A204.1 (cell line): ENCODE results near the gene PHC2.

Experiments used
- FAIRE-seq: peaks from 2 replicates; lab custom pipeline; 2012; peaks lifted over from hg19 to GRCh38; lab: Jason Lieb, UNC

The PHC2 gene

GRCh38 chr1:33330361-33330890 is 100.5 kb downstream of the PHC2 start:
- no peak for FAIRE-seq

DNA sequence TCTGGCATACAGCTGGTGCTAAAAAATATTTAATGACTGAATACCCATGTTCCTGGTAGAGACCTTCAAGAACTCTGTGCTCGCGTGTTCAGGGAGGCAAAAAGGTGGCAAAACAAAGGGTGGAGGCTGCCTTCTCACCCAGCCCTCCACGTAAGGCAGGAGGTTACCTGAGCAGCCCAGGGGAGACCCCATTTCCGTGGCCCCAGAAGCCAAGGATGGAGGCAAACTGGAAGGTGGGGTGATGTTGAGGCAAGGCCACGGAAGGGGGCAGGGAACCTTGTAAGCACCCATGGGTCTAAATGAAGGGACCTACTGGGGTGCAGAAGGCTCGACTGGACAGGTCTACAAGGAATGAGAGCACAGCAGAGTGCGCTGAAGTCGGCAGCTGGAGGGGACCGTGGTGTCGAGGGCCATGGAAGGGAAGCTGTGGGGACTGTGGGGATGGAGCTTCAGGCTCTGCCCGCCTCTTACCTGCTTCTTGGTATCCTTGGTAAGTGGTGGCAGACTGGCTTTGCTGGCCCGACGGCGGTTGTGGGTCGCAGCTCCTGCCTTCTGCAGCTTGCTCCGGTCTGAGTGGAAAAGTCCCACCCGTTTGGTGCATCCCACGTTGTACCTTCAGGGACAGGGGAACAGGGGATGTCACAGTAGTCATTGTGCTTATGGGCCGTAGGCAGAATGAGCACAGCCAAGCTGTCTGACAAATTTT is 101.1 kb downstream of the PHC2 start:
- no peak for FAIRE-seq

- no peak for FAIRE-seq
Measured at GRCh38 chr1:33328817-33329216, 102.1 kb downstream of the PHC2 start.

DNA sequence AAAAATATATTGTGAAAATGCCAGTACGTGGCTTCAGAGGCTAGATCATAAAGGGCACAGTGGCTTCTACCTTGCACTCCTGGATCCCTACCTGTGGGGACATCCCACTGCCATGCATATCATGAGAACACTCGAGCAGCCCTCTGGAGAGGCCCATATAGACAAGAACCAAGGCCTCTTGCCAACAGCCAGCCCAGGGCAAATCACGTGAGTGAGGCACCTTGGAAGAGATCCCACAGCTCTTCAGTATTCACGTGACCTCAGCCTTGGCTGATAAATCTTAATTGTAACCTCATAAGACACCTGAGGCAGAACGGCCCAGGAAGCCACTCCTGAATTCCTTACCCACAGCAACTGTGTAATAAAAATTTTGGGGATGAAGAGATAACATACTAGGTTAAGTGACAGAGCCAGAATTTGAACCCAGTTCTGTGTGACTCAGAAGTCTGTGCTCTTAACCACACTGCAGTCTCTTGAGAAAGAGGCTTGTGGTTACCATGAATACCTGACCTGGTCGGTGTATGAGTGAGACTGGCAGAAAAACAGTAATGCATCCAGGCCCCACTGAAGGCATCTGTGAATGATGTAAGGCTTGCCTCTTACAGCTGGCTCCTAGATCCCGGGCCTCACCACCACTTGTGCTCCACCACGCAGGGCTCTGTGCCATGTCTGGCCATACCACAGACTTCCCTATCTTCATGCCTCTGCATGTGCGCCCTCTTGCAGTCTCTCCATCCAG is 103.1 kb downstream of the PHC2 start:
- no peak for FAIRE-seq

DNA sequence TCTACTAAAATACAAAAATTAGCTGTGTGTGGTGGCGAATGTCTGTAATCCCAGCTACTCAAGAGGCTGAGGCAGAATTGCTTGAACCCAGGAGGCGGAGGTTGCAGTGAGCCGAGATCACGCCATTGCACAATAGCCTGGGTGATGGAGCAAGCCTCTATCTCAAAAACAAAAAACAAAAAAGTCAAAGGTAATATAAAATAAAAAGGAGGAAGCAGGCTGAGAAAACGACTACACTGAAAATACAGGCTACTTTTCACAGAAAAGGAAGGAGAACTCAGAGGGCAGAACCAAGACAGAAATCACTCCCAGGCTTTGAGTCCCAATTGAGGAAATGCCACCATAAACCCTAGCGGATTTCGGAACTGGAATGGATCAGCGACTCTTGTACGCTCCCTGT is 104.1 kb downstream of the PHC2 start:
- no peak for FAIRE-seq

DNA sequence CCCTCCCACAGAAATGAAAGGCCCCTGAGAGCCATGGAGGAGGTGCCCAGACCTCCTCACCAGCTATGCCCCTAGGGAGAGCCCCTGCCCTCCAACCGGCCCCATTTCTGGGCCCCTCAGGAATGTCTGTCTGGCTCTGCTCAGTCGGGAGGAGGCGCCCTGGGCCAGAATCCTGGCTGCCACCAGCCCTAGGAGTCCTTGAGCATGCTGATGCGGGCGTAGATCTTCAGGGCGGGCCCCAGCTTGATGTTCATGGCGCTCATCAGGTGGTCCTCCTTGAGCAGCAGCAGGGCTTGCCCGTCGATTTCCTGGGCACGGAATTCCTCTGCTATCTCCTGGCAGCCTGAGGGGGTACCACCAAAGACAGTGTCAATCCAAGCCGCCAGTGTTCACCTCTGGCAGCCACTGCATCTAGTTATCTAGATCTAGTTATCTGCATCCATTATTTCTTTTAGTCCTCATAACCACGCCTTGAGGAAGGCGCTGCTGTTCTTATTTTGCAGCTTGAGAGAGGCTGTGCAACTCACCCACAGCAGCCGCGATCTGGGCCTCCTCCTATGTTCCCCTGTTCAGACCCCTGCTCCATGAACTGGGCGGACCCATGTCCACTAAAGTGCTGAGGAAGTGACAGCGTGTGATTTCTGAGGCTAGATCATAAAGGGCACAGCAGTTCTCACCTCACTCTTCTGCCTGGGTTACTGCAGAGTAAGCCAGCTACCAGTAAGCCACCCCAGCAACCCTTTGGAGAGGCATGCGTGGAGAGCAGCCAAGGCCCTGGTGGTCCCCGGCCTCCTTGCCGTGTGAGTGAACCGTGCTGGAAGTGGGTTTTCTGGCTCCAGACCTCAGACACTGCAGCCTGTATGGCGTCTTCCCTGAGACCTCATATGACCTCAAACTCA is 106.0 kb downstream of the PHC2 start:
- no peak for FAIRE-seq

DNA sequence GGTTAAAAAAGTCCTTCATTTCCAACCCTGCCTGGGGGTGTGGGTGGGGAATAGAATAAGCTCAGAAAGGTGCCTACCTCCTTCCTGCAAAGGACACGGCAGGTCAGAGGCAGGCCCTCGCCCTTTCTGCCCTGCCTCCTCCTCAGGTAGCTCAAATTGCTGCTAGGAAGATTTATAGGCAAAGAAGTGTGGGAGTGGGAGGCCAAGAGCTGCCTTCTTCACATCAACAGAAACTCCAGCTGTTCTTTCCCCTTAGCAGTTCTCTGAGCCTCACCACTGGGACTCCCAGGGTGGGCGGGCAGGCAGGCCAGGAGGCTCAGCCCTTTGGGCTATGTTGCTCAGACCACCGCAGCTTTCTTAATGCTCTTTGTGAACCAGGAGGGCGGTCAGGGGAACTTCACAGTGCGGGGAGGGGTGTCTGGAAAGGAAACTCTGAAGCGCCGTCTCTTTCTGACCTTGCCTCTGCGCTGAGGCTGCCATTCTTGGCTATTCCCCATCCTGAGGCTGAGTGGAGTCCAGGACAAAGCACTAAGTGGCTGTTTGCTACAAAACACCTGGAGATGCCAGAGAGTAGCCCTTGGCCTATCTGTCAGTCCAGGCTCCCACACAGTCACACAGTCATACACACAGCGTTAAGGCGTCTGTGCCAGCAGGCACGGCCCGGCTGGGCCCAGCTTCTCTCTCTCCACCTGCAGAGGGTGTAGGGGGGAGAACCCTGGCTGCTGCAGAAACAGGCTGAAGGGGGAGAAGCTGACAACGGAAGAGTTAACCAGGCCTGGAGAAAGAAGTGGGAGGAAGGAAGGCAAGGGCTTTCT is 107.0 kb downstream of the PHC2 start:
- no peak for FAIRE-seq

DNA sequence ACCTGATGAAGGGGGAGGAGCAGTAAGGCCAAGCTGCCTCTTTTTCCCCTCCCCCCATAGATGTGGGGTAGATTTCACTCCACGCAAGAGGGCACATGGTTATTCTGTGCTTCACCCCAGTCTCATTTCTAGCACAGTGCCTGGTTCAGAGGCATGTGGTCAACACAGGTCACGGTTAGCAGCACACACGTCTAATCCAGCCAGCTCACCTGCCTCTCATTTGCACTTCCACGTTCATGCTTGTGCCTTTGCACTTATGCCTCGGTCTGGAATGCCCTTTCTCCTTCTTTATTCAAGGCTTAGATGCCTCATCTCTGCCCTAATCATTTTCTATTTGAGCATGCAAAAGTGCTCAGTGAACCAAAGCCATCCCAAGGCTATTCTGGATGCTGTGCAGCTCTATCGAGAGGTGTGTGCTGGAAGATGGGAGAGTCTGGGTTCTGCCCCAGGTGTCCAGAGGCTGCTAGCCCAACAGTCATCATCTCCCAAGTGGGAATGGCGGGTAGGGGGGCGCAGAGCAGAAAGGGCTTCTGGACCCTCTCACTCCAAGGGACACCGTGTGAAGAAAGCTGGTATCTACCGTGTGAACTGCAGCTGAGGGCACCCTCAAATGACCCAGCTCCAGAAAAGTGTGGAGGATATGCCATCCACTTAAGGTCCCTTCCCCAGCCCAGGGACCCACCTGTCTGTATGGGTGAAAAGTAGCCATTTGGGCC is 107.9 kb downstream of the PHC2 start:
- no peak for FAIRE-seq

- no peak for FAIRE-seq
Measured at GRCh38 chr1:33322109-33322508, 108.8 kb downstream of the PHC2 start.

DNA sequence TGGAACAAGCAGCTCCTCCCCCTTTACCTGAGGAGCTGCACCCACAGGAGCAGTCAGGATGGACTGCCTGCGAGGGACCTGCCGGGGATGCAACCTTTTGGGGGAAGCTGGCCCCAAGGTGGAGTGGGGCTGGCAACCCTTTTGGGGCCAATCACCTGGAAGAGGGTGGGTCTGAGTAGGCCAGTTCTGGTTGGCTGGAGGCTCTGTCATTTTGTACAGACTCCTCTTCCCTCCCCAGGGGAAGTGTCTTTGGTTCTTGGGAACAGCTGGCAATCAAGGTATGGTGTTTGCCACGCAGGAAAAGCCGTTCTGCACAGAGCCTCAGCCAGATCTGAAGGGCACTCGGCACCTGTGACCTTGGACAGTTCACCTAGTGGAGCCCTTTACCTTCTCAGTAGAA is 109.7 kb downstream of the PHC2 start:
- FAIRE-seq: no peak

DNA sequence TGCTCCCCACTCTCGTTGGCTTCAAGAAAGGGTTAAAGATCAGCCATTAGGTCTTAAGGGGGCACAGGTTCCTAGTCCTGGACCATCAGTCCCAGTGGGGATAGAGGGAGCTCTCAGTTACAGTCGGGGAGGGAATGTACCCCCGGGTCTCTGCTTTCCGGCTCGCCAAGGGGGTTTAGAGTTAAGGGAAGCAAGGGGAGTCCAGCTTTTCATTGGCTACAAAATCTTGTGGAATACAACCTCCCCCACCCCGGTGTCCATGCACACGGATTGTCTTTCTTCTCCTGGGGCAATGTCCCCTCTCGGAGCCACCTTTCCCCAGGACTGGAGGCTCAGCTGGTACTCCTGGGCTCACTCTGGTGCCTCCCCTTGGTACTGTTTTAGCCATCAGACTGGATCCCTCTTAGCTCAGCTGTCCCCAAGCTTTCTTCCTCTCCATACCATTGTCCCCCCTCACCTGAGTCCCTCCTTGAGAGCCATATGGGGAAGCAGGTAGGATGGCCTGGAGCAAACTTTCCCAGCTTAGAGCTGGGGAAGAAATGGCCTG is 110.2 kb downstream of the PHC2 start, which contains the start of gene A3GALT2:
Gene A3GALT2, minus strand, starts transcription at position 480 of the 547 bp plus-strand sequence. Its CDS starts 0 bp downstream, at position 480.
- FAIRE-seq: no peak

DNA sequence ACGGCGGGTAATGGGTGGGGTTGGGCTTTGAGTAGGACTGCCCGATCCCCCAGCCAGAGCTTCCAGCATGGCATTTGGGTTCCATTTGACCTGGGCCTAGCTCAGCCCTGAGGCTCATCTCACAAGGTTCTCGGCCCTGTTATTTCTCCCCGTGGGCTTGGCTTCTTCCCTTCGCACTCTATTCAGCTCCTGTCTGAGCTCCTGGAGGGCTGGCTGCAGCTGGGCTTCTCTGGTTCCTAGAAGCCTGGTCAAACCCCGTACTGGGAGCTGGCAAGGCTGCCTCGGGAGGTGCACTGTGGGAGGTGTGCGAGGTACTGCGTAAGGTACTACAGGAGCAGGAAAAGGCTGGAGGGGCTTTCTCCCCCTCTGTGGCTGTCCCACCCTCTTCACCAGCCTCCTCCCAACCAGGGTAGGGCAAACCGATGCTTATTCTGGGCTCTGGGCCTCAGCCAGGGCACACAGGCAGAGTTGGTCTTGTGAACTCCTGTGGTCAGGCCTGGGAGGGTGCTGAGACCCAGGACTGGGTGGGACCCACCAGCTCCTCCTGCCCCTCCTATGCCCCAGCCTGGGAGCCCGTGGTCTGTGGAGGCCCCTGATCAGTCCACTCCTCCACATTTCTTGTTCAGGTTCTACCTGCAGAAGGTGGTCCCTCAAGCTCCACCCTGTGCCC is 110.8 kb downstream of the PHC2 start:
- FAIRE-seq: no peak

GRCh38 chr1:33319186-33319948 is 111.5 kb downstream of the PHC2 start:
- no peak for FAIRE-seq

- no peak for FAIRE-seq
Measured at GRCh38 chr1:33317946-33318345, 112.9 kb downstream of the PHC2 start.

DNA sequence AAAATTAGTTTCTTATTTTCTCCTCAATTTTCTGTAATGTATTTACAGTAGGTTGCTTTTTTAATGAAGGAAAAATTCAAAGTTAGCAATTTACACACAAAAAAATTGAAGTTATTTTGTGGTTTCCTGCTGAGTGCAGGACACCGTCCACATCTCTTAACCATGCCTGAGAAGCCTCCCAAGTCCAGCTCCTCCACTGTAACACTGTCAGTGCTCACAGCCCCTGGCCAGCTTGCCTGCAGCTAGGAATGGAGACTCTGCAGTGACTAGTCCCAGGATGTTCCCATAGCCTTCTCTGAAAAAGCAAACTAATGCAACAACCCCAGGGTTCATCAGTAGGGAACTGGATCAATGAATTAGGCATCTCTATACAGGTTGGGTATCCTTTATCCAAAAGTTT is 113.5 kb downstream of the PHC2 start:
- no peak for FAIRE-seq

DNA sequence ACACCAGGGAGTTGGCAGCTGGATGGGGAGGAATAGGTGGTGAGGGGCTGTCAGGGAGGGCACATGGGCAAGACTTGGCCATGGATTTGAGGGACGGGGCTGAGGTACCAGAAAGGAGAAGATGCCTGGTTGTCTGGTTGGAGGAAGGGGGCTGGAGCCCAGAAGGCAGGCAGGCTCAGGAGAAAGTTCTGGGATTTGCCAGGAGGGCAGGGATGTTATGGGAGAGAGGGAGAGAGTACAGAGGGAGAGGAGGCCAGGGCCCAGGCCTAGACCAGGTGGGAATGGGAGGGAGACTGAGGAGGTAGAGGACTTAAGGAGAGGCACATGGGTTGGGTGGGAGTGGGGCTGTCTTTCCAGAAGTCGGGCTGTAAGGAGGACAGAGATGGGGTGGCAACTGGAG is 114.3 kb downstream of the PHC2 start:
- FAIRE-seq: no peak

DNA sequence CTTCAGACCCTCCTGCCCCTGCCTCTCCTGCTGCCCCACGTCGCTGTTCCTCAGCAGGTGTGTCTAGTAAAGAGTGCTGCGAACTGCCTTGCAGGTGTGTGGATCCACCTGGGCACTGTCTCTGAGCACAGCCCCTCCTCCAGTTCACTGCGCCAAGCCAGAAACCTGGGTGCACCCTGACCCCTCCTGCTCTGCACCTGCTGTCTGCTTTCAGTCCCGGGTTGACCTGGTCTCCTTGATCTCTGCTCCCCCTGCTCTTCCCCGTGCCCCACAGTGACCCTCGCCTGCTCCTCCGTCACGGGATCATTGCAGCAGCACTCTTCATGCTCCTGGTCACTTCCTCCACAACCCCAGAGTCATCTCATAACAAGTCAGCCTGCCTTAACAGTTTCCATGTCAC is 116.5 kb downstream of the PHC2 start:
- FAIRE-seq: no peak

GRCh38 chr1:33312413-33312749 is 118.5 kb downstream of the PHC2 start:
- no peak for FAIRE-seq

GRCh38 chr1:33311706-33312412 is 119.0 kb downstream of the PHC2 start:
- FAIRE-seq: no peak
